GM04504 (cell line): ENCODE data around the gene GALNT10.
"Not testable (repeated sequence)": the region's sequence is repeated elsewhere in the genome, so short reads cannot be mapped to it uniquely, and the experiment has no call there.

Source experiments
- DNase-seq: peaks from one replicate; pipeline ENCODE4 v3.0.0-alpha.2; 2012; ENCODE audit warnings: low read depth

Gene GALNT10

GRCh38 chr5:154190595-154191304, at the start of gene GALNT10:
Gene GALNT10 (plus strand): TSS chr5:154190733. CDS start chr5:154190867, 134 bp downstream.
- DNase-seq, result no peak

GRCh38 chr5:154141745-154142221, 48.8 kb upstream of the GALNT10 start:
- no peak for DNase-seq

GRCh38 chr5:154143211-154143641, 47.3 kb upstream of the GALNT10 start:
- no peak for DNase-seq

- no peak for DNase-seq
These were observed 45.3 kb upstream of the GALNT10 start for GRCh38 chr5:154145268-154145667.

- DNase-seq, result no peak
These were observed 44.1 kb upstream of the GALNT10 start for GRCh38 chr5:154146409-154146808.

- DNase-seq, result no peak
These were observed 42.9 kb upstream of the GALNT10 start for GRCh38 chr5:154147666-154148065.

- DNase-seq, result not testable (repeated sequence)
These were observed 40.1 kb upstream of the GALNT10 start for GRCh38 chr5:154150471-154150870.

- no peak for DNase-seq
These were observed 32.8 kb upstream of the GALNT10 start for GRCh38 chr5:154157483-154158378.

- DNase-seq, result no peak
These were observed 32.2 kb upstream of the GALNT10 start for GRCh38 chr5:154158379-154158737.

- no peak for DNase-seq
These were observed 31.2 kb upstream of the GALNT10 start for GRCh38 chr5:154159343-154159742.

- DNase-seq, result no peak
These were observed 27.9 kb upstream of the GALNT10 start for GRCh38 chr5:154162539-154163151.

GRCh38 chr5:154163327-154164248, 26.9 kb upstream of the GALNT10 start:
- no peak for DNase-seq

- no peak for DNase-seq
These were observed 26.3 kb upstream of the GALNT10 start for GRCh38 chr5:154164249-154164581.

- no peak for DNase-seq
These were observed 24.6 kb upstream of the GALNT10 start for GRCh38 chr5:154165886-154166285.

- DNase-seq, result no peak
These were observed 23.4 kb upstream of the GALNT10 start for GRCh38 chr5:154166901-154167791.

GRCh38 chr5:154168395-154168794, 22.1 kb upstream of the GALNT10 start:
- DNase-seq, result no peak

- no peak for DNase-seq
These were observed 17.7 kb upstream of the GALNT10 start for GRCh38 chr5:154172785-154173184.

- DNase-seq, result no peak
These were observed 16.4 kb upstream of the GALNT10 start for GRCh38 chr5:154174091-154174490.

GRCh38 chr5:154176181-154176580, 14.4 kb upstream of the GALNT10 start:
- no peak for DNase-seq

- DNase-seq, result no peak
These were observed 11.9 kb upstream of the GALNT10 start for GRCh38 chr5:154178661-154179060.
